Measurements from ENCODE around the gene ELOVL5.

Gene ELOVL5

GRCh38 chr6:53302678-53303360 lies 45.9 kb downstream of the ELOVL5 start:
- no peak for DNase-seq

GRCh38 chr6:53301801-53302537 lies 46.8 kb downstream of the ELOVL5 start:
- no peak for DNase-seq

- DNase-seq: no peak
These were observed 47.8 kb downstream of the ELOVL5 start for GRCh38 chr6:53300656-53301551.

- DNase-seq: no peak
These were observed 49.3 kb downstream of the ELOVL5 start for GRCh38 chr6:53299331-53300005.

GRCh38 chr6:53297004-53297403 lies 51.7 kb downstream of the ELOVL5 start:
- DNase-seq: no peak

GRCh38 chr6:53295176-53295575 lies 53.6 kb downstream of the ELOVL5 start:
- no peak for DNase-seq

GRCh38 chr6:53294611-53295010 lies 54.1 kb downstream of the ELOVL5 start:
- no peak for DNase-seq

GRCh38 chr6:53294095-53294494 lies 54.7 kb downstream of the ELOVL5 start:
- no peak for DNase-seq

- DNase-seq: no peak
These were observed 55.1 kb downstream of the ELOVL5 start for GRCh38 chr6:53293691-53294090.

GRCh38 chr6:53290537-53291510 lies 57.9 kb downstream of the ELOVL5 start:
- no peak for DNase-seq

GRCh38 chr6:53287336-53288225 lies 61.2 kb downstream of the ELOVL5 start:
- DNase-seq: no peak

GRCh38 chr6:53284901-53285300 lies 63.8 kb downstream of the ELOVL5 start:
- no peak for DNase-seq

GRCh38 chr6:53282741-53283140 lies 66.0 kb downstream of the ELOVL5 start:
- DNase-seq: no peak

- DNase-seq: no peak
These were observed 66.5 kb downstream of the ELOVL5 start for GRCh38 chr6:53282234-53282633.

- no peak for DNase-seq
These were observed 67.1 kb downstream of the ELOVL5 start for GRCh38 chr6:53281518-53282215.

GRCh38 chr6:53280207-53280606 lies 68.5 kb downstream of the ELOVL5 start:
- no peak for DNase-seq

GRCh38 chr6:53279293-53279692 lies 69.5 kb downstream of the ELOVL5 start:
- no peak for DNase-seq

GRCh38 chr6:53273370-53273769 lies 75.4 kb downstream of the ELOVL5 start:
- DNase-seq: no peak

- DNase-seq: no peak
These were observed 78.9 kb downstream of the ELOVL5 start for GRCh38 chr6:53269827-53270226.

Measured in activated gamma-delta T cell (primary cell).